GM19043 (cell line): ENCODE results near the gene LCE2C.

Experiments used
- ATAC-seq: cut with Tn5 transposase; IDR thresholded peaks from one replicate; pipeline ENCODE4 v1.9.1; 2021; ENCODE audit warnings: low read depth; ENCODE audit not compliant: unreplicated experiment

Gene LCE2C

DNA sequence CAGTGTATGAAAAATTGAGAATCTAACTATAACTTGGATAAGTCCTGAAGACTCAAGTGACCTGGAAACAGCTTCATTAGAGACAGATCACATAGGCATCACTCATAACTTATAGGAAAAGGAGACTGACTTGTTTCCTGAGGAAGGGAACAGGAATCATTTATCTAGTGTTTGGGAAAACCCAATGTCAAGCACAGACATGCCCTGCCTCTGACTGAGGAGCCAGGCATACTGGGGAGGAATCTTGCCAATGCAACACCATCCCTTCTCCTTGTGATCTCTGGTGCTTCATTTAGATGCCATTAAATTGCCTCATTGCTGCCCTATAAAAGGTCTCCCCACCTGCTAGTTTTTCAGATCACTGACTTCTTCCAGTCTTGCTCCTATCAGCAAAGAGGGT, 43.2 kb downstream of the LCE2C start:
- no peak for ATAC-seq

DNA sequence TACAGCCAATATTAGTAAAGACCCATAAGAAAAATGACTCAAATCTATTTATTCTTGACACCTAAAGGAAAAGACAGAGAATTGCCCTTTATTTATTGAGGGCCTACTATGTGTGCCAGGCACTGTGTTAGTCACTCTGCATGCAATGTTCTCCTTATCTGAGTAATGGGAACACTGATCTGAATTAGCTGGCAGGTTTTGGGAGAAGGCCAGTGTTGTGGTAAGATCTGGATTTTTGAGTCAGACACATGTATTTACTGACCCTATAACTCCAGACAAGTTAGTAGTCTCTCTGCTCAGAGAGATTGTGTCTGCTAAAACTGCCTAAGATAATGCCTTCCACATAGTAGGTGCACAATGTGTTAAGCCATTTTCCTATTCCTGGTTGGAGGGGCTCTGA, 50.2 kb downstream of the LCE2C start:
- ATAC-seq: no peak
